Neuron (in vitro differentiated cells): ENCODE data around the gene ABHD17A.

Source experiments
- H2AFZ ChIP-seq: one replicate; pipeline ENCODE4 v1.6.1; 2013; ENCODE audit warnings: low read depth, mild to moderate bottlenecking, inconsistent platforms, low read length, moderate library complexity
- H3K27me3 ChIP-seq: one replicate; pipeline ENCODE4 v1.6.1; 2013; ENCODE audit warnings: low read length; ENCODE audit not compliant: insufficient read depth
- H3K36me3 ChIP-seq: one replicate; pipeline ENCODE4 v1.6.1; 2013; ENCODE audit warnings: low read length; ENCODE audit not compliant: insufficient read depth
- H3K4me1 ChIP-seq: one replicate; pipeline ENCODE4 v1.6.1; 2013; ENCODE audit warnings: low read length; ENCODE audit not compliant: insufficient read depth
- H3K4me3 ChIP-seq: 2 replicates; pipeline ENCODE4 v1.5.1; 2013; ENCODE audit warnings: mild to moderate bottlenecking, low read length, moderate library complexity
- H3K9me3 ChIP-seq: one replicate; pipeline ENCODE4 v1.6.1; 2013; ENCODE audit warnings: low read length

The ABHD17A gene

DNA sequence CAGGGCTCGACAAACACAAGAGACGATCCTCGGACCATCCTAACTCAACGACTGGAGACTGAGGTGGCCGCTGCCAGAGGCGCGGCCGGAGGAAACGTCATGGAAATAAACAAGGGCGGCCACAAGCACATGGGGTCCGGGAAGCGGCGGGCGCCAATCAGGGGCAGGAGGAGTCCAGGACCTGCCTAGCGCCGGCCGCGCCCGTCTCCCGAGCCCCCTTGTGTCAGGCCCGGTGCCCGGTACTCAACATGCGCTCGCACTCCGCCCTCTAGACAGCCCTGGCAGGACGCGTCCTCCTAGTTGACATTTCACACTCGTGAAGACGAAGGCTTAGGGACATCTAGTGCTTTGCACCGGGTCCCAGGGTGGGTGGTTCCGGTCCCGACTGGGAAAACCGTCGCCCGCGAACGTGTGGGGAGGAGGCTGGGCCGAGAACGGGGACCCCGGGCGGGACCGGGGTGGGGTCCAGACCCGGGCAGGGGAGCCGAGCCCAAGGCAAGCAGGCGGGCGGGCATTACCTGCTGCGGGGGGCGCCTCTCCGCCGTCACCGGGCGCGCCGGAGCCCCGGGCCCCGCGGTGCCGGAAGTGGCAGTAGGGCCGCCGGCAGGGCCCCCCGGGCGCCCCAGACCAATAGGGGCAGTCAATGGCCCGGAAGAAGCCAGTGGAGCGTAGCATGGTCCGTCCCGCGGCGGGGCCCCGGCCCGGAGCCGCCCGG lies 37.5 kb downstream of the ABHD17A start:
- Histone ChIP-seq H3K4me3 (peak overlapping the region; percentile 83), H3K27me3 (no peaks in the 10 kb centered on the region), H3K36me3 (peaks cover 3% of the 10 kb centered on the region), H3K9me3 (no peaks in the 10 kb centered on the region), H2AFZ (peak overlapping the region; percentile 29), H3K4me1 (peaks cover 20% of the 10 kb centered on the region)

DNA sequence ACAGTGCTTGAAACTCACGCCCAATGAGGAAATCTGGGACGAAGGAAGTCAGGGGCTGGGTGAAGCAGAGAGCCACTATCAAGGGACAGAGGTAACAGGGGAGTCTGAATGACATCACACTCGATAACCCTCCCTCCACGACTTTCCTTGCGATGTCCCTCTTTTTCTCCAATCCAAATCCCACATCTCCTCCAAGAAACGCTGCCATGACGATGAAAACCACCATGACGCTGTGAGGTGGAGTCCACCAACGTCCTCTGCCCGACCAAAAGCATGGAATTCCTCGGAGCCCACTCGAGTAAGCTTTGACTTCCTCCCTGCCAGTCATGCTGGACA lies 38.0 kb downstream of the ABHD17A start:
- Histone ChIP-seq H3K36me3 (peaks cover 3% of the 10 kb centered on the region), H2AFZ (no peak overlapping the region), H3K27me3 (no peaks in the 10 kb centered on the region), H3K4me1 (peaks cover 21% of the 10 kb centered on the region), H3K9me3 (no peaks in the 10 kb centered on the region), H3K4me3 (peak overlapping the region; percentile 83)

DNA sequence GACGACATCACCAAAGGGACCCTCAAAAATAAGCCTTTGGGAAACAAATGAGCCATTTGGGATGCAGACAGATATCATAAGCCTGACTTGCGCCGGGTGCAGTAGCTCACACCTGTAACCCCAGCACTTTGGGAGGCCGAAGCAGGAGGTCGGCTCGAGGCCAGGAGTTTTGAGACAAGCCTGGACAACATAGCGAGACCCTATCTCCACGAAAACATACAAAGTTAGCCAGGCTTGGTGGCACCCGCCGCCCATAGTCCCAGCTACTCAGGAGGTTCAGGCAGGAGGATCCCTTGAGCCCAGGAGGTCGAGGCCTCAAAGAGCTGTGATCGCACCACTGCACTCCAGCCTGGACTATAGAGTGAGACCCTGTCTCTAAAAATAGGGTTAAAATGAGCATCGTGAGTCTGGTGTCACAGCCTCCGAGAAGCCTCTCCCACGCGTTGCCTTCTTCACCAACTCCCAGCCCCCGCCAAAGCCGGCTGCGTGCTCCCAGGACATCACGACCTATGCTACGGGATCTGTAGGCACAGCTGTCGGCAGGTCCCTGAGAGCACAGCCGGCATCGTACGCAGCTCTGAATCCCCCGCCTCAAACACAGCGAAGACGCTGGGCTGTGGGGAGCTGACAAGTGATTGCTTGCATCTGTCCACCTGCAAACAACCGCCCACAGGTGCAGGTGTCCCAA lies 38.6 kb downstream of the ABHD17A start:
- Histone ChIP-seq H3K36me3 (peaks cover 3% of the 10 kb centered on the region), H3K27me3 (no peaks in the 10 kb centered on the region), H3K9me3 (no peaks in the 10 kb centered on the region), H3K4me1 (peaks cover 27% of the 10 kb centered on the region), H3K4me3 (peak overlapping the region; percentile 83), H2AFZ (no peak overlapping the region)

DNA sequence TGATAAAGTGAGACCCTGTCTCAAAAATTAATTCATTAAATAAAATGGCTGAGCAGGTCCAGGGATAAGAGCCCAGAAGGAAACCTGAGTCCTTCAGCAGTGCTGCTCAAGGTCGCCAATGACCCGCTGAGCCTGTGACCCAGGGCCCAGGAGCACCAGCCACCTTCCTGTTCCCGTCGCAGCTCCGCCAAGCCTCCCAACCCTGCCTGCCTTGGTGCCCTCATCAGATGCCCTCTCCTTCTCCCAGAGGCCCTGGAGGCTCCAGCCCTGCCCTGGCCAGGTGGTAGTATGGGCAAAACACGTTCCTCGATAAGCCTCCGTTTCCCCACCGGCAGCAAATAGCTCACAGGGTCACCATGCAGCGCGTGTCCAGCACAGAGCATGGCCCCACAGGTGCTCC lies 39.7 kb downstream of the ABHD17A start:
- H3K27me3 ChIP-seq = no peaks in the 10 kb centered on the region
- no peak overlapping the region for H3K4me3 ChIP-seq
- peaks cover 38% of the 10 kb centered on the region for H3K4me1 ChIP-seq
- H3K36me3 ChIP-seq = peaks cover 3% of the 10 kb centered on the region
- H3K9me3 ChIP-seq = no peaks in the 10 kb centered on the region
- H2AFZ ChIP-seq = no peak overlapping the region

DNA sequence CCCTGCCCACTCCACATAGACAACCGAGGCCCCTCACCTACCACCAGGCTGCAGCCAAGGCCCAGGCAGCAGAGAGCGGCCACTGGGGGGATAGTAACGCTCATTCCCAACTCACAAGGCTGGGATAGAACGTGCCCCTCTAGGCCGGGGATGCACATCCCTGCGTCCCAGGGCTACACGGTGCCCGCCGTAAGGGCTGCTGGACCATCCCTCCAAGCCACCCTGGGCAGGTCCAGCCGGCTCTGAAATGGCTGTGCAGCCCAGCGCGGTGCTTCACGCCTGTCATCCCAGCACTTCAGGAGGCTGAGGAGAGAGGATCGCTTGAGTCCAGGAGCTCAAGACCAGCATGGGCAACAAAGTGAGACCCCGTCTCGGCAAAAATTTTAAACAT lies 40.2 kb downstream of the ABHD17A start:
- no peak overlapping the region for H2AFZ ChIP-seq
- no peaks in the 10 kb centered on the region for H3K9me3 ChIP-seq
- H3K36me3 ChIP-seq = peaks cover 3% of the 10 kb centered on the region
- no peaks in the 10 kb centered on the region for H3K27me3 ChIP-seq
- no peak overlapping the region for H3K4me3 ChIP-seq
- peaks cover 43% of the 10 kb centered on the region for H3K4me1 ChIP-seq

DNA sequence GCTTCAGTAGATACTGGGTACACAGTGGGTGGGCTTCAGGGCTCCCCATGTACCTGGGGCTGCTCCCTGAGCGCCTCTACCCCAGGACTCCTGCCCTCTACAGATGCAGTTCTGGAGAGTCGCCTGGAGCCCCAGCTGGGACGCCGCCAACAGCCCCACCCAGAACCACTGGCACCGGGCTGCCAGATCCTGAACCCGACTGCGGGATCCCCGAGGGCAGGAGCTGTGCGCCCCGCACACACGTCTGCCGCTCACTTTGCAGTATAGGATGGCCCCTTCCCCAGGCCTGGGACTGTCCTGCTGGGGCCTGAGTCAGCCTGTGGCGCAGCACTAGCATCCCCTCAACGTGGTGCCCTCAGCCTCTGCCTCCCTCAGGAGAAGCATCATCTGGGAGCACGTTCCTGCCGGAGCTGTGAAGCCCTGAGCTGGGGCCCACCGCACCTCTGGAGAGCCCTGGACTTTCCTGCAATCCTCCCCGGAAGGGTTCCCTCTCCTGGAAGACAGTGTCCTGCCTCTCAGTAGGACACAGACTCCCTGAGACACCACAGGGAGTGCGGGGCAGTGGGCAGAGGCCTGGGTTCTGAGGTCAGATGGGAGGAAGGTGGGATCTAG lies 40.7 kb downstream of the ABHD17A start:
- no peak overlapping the region for H2AFZ ChIP-seq
- H3K9me3 ChIP-seq = no peaks in the 10 kb centered on the region

DNA sequence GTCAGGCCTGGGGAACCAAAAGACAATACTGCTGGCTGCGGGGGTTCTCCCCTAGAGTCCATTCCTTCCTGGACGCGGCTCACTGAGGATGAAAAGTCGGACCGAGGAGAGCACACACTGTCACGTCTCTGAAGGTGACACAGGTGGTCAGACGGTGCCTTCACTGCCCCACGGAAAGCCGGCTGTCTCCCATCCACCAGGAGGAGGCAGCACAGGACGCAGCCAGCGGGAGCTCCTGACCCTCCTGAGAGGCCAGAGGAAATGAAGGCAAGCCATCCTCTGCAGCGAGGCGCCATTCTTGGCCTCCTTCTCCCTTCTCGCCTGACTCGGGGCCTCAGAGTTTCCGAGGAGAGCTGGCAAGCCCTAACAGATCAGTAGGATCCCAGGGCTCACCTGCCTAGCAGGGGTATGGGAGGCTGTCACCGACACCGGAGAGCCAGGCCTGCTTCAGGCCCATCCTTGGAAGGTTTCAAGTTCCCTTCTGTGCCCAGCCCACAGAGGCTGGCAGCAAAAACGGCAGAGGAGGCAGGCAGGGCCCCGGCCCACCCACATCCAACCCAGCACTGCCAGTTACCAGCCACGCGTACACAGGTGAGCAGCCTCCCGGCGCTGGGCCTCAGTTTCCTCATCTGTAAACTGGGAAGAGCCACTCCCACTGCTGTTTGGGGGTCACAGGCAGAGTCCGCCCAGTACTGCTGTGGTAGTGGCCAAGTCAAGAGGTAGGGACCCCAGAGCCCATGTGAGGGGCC lies 41.5 kb downstream of the ABHD17A start:
- Histone ChIP-seq H3K4me1 (peaks cover 48% of the 10 kb centered on the region), H3K36me3 (peaks cover 8% of the 10 kb centered on the region), H3K27me3 (no peaks in the 10 kb centered on the region), H3K4me3 (no peak overlapping the region), H3K9me3 (no peaks in the 10 kb centered on the region), H2AFZ (no peak overlapping the region)

More for the DNA sequence above, 40.7 kb downstream of the ABHD17A start:
- Histone ChIP-seq H3K4me3 (no peak overlapping the region), H3K4me1 (peaks cover 48% of the 10 kb centered on the region), H3K27me3 (no peaks in the 10 kb centered on the region), H3K36me3 (peaks cover 5% of the 10 kb centered on the region)

DNA sequence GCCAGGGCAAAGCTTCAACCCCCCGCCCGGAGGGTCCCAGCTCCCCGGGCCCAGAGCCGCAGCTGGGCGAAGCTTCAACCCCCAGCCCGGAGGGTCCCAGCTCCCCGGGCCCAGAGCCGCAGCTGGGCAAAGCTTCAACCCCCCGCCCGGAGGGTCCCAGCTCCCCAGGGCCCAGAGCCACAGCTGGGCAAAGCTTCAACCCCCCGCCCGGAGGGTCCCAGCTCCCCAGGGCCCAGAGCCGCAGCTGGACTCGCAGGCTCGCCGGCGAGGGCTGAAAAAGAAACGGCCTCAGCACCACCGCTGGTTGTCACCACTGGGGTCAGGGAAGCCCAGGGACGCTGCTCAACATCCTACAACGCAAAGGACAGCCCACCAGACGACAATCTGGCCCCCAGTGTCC lies 42.2 kb downstream of the ABHD17A start:
- Histone ChIP-seq H3K4me1 (peaks cover 48% of the 10 kb centered on the region), H3K4me3 (no peak overlapping the region), H2AFZ (no peak overlapping the region), H3K36me3 (peaks cover 11% of the 10 kb centered on the region), H3K27me3 (no peaks in the 10 kb centered on the region), H3K9me3 (no peaks in the 10 kb centered on the region)

DNA sequence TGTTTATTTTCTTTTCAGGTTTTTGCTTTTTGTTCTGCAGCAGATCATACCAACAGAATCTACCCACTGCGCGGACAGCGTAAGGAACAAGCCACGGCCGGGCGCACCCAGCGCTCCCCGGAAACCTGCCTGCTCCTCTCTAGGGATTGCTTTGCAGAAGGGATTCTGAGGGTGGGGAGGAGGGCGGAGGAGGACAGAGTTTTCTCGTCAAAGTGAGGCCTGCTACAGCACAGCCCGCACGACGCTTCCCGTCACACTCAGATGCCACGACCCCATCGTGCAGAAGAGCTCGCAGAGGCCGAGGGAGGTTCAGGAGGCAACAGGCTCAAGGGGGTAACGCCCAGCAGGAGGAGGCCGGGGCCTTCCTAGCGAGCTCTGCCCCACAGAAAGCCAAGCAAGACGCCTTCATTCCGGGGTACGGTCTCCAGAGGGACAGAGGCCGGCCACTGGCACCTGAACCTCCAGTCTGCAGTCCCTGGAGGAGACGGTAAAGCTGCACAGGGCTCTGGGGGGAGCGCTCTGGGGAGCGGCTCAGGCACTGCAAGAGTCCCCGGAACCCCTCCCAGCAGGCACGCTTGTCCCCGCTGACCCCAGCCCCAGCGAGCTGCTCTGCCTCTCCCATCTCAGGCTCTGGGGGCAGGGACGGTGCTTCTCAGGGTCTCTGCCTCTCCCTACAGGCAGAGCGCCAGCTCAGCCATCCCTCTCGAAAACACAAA lies 43.9 kb downstream of the ABHD17A start:
- H3K4me3 ChIP-seq = no peak overlapping the region
- peaks cover 11% of the 10 kb centered on the region for H3K36me3 ChIP-seq
- H3K27me3 ChIP-seq = no peaks in the 10 kb centered on the region
- no peak overlapping the region for H2AFZ ChIP-seq
- peaks cover 33% of the 10 kb centered on the region for H3K4me1 ChIP-seq
- no peaks in the 10 kb centered on the region for H3K9me3 ChIP-seq

DNA sequence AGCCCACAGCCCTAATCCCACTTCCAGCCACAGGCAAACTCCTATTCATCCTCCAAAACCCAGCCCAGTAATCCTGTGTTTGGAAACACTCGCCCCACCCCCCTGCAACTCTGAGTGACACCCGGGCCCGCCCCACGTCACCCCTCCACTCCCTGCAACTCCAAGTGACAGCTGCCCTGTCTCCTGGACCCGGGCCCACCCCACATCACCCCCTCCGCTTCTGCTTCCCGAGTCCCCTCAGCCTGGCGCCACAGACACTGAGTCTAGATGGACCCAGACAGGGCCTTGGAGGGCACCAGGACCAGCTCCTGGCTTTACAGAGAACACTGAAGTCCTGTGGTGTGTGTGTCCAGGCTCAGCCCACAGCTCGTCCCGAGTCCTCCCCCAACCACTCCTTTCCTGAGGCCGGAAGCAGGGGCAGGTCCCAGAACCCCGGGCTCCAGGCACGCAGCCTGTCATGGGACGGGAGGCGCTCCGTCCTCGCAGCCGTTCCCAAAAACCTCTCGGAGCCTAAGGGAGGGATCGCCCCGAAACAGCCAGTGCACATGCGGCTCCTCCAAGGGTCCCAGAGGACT lies 44.7 kb downstream of the ABHD17A start:
- Histone ChIP-seq H3K9me3 (no peaks in the 10 kb centered on the region), H3K4me3 (no peak overlapping the region), H3K36me3 (peaks cover 11% of the 10 kb centered on the region), H3K27me3 (no peaks in the 10 kb centered on the region), H3K4me1 (peaks cover 28% of the 10 kb centered on the region), H2AFZ (no peak overlapping the region)

DNA sequence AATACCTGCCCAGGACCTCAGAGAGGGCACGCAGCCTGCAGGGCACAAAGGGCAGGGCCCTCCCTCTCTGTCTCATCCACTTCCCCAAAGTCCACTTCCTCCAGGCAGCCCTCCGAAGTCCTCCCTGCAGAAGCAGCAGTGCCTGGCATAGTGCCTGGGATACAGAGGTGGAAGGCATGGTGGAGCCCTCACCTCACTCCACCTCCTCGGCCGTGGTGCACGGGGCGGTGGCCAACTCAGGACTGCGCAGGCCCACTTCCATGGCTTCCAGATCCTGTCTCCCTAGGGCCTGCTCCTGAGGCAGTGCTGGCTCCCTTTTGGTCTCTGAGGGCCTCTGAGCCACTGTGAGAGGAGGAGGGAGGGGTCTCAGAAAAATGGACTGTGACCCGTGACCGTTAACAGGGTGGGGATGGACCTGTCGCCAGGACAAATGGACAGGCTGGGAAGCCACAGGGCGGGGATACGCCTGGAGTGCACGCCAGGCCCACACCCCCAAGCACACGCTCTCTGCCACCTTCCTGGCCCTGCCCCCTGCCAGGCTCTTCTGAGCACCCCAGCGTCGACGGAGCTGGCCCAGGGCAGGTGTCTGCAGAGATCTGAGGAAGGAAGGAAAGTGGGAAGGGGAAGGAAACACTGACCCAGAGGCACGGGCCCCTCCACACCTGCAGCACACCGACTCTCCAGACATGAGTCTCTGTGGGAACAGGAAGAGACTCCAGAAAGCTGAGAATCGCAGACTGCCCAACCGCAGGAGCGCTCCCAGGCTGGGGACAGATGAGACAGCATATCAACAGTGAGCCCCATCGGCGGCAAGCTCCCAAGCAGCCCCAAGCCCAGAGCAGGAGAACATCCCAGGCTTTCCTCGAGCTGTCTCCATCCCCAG lies 45.4 kb downstream of the ABHD17A start:
- Histone ChIP-seq H3K9me3 (no peaks in the 10 kb centered on the region), H2AFZ (no peak overlapping the region), H3K27me3 (no peaks in the 10 kb centered on the region), H3K4me3 (no peak overlapping the region), H3K4me1 (peaks cover 28% of the 10 kb centered on the region), H3K36me3 (peaks cover 8% of the 10 kb centered on the region)
